RKO (cell line): ENCODE measurements around the gene HAPLN2.

Experiments used
- DNase-seq: peaks from one replicate; pipeline ENCODE4 v3.0.0-alpha.2; 2016; ENCODE audit warnings: low spot score

Gene HAPLN2

DNA sequence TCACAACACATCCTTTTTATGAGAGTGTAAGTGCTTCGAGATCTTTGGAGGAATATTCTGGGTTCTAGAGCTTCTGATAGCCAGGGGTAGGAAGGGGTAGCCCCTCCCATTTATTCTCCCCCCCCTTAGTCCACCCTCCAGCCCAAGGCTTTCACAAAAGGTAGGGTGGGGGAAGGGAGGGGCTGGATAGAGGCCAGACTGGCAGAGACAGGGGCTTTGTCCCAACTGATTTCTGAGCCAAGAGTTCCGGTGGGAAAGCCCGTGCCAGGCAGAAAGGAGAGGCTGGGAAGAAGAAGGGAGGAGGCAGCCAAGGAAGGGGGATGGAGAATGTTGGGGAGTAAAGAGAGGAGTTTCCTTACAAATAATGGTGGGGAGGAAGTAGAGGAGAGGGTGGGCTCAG, 25.8 kb downstream of the HAPLN2 start:
- DNase-seq, result no peak

DNA sequence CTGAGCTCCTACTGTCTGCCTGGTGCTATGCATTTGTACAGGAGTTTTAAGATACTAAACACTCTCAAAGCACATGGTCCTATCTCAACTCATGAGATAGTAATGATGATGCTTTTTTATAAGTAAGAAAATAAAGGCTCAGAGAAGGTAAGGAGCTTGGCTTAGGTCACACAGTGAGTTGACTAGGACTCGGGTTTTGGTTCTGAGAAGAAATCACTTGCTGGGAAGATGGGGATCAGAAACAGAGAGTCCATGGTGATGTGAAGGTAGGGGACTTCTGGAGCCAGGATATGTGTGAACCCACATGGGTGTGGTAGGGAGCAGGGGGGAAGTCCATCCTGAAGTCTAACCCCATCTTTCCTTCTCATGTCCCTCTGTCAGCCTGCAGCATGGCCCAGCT, 26.5 kb downstream of the HAPLN2 start:
- DNase-seq, result no peak

DNA sequence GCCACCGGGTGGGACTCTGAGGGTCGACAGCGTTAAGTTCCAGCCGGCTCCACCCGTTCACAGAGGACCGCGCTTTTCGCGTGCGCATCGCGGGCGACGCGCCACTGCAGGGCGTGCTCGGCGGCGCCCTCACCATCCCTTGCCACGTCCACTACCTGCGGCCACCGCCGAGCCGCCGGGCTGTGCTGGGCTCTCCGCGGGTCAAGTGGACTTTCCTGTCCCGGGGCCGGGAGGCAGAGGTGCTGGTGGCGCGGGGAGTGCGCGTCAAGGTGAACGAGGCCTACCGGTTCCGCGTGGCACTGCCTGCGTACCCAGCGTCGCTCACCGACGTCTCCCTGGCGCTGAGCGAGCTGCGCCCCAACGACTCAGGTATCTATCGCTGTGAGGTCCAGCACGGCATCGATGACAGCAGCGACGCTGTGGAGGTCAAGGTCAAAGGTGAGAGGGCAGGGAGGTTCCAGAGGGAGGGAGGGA, 27.6 kb downstream of the HAPLN2 start:
- no peak for DNase-seq

DNA sequence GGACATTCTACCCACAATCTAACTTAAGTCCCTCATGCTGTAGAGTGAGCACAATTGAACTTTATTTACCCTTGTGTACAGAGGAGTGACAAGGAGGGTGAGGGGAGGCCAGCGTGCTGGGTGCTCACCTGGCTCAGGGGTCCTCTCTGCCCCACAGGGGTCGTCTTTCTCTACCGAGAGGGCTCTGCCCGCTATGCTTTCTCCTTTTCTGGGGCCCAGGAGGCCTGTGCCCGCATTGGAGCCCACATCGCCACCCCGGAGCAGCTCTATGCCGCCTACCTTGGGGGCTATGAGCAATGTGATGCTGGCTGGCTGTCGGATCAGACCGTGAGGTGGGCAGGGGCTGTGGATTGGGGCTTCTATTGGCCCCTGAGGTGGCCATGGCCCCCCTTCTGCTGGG, 28.1 kb downstream of the HAPLN2 start:
- DNase-seq, result no peak

DNA sequence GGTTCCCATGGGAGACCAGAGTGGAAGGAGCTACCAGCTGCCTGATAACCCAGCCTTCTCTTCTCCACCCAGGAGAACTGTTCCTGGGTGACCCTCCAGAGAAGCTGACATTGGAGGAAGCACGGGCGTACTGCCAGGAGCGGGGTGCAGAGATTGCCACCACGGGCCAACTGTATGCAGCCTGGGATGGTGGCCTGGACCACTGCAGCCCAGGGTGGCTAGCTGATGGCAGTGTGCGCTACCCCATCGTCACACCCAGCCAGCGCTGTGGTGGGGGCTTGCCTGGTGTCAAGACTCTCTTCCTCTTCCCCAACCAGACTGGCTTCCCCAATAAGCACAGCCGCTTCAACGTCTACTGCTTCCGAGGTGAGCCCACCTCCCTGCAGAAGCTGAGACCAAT, 29.3 kb downstream of the HAPLN2 start:
- no peak for DNase-seq

DNA sequence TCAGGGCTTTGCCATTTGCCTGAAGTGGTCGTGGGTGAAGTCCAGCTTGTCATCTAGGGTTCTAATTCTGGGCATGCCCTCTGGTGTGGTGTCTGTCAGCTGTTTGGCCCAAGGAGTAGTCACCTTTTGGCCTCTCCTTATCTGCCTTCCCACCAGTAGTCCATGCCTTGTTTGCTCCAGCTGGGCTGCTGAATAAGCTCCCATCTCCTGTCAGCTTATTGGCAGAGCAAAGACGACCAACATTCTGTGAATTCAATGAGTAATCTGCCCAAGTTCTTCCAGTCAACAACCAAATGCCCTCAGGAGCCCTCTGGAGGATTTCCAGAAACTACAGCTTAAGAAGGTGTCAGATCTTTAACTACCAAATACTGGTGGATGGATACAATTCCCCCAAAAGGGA, 29.7 kb downstream of the HAPLN2 start:
- DNase-seq, result peak; percentile 80

DNA sequence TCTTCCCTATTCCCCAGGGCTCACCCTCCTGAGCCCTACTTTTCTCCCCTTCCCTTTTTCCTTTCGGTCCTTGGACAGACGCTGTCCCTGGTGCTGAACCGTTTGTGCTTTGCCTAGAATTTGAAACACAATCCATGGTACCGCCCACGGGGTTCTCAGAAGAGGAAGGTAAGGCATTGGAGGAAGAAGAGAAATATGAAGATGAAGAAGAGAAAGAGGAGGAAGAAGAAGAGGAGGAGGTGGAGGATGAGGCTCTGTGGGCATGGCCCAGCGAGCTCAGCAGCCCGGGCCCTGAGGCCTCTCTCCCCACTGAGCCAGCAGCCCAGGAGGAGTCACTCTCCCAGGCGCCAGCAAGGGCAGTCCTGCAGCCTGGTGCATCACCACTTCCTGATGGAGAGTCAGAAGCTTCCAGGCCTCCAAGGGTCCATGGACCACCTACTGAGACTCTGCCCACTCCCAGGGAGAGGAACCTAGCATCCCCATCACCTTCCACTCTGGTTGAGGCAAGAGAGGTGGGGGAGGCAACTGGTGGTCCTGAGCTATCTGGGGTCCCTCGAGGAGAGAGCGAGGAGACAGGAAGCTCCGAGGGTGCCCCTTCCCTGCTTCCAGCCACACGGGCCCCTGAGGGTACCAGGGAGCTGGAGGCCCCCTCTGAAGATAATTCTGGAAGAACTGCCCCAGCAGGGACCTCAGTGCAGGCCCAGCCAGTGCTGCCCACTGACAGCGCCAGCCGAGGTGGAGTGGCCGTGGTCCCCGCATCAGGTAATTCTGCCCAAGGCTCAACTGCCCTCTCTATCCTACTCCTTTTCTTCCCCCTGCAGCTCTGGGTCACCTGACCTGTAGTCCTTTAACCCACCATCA, 33.1 kb downstream of the HAPLN2 start:
- peak; percentile 32 for DNase-seq

DNA sequence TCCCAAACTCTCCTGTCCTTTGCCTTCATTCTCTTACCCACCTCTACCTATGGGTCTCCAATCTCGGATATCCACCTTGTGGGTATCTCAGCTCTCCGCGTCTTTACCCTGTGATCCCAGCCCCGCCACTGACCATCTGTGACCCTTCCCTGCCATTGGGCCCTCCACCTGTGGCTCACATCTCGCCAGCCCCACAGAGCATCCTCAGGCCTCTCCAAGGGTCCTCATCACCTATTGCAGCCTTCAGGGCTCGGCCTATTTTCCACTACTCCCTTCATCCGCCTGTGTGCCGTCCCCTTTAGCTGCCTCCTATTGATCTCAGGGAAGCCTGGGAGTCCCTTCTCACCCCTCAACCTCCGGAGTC, 33.8 kb downstream of the HAPLN2 start:
- no peak for DNase-seq

DNA sequence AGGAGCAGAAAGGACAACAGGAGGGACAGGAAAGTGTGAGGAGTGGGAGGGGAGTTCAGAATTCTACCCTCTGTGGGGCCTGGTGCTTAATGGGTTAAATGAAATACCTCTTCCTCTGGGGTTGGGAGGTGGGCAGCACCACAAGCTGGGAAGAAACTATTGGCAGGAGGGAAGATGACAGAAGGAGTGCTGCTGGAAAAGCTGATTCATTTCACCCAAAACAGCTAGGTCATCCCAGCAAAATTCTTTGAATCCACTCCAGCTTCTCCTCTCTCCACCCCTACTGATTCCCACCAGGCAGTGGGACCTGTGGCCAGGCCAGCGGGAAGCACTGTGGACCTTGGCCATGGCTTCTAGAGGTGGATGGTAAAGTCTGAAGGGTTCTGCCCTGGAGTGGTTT, 35.5 kb downstream of the HAPLN2 start:
- DNase-seq, result no peak

DNA sequence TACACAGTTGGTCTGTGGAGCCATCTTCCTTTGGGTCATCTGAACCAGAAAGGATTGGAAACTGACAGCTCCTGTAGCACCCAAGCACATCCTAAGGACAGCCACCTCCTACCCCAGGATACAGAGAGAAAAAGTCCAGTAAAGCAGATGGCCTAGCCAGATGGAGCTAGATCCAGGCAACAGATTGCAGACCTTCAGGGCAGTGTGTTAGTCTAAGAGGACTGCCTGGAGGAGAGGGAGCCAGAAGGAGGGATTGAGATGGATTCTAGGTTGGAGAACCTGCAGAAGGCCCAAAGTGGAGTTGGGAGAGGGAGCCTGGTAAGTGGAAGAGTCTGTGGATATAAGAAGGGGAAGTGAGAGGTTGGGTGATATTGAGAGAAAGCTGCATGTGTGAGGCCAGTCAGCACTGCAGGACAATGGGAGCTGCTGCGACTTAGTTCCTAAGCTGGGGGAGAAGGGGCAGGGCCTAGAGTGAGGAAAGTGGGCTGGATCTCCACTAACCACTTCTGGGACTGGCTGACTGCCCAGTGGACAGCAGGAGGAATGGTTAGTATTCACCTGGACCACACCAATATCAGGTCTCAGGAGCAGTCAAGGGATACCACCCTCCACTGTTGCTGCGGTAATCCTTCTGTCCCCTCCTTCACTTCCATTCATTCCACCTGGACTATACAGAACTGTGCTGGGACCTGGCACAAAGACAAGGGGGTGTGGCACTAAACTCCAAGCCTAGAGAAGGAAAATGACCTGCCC, 36.1 kb downstream of the HAPLN2 start:
- no peak for DNase-seq

DNA sequence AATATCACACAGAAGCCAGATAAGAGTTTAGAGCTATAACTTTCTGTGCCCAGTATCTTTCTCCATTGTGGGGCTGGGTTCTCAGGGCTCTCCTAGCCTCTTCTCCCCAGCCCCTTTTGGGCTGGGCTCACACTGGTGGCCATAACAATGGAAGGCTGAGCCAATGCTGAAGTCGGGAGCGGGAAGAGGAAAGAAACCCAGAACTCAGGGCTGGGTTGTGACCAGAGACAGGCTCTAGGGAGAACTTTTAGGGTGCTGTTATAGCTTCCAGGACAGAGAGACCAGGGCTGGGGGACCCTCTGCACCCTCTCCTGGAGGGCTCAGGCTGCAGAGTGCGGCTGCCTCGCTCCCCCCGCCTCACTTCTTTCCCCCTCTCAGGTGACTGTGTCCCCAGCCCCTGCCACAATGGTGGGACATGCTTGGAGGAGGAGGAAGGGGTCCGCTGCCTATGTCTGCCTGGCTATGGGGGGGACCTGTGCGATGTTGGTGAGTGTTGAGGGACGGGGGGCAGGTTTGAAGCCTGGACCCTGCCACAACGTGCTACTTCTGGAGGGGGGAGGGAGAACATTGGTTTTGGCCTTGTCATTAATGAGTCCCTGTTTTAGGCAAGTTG, 36.8 kb downstream of the HAPLN2 start:
- DNase-seq, result no peak

DNA sequence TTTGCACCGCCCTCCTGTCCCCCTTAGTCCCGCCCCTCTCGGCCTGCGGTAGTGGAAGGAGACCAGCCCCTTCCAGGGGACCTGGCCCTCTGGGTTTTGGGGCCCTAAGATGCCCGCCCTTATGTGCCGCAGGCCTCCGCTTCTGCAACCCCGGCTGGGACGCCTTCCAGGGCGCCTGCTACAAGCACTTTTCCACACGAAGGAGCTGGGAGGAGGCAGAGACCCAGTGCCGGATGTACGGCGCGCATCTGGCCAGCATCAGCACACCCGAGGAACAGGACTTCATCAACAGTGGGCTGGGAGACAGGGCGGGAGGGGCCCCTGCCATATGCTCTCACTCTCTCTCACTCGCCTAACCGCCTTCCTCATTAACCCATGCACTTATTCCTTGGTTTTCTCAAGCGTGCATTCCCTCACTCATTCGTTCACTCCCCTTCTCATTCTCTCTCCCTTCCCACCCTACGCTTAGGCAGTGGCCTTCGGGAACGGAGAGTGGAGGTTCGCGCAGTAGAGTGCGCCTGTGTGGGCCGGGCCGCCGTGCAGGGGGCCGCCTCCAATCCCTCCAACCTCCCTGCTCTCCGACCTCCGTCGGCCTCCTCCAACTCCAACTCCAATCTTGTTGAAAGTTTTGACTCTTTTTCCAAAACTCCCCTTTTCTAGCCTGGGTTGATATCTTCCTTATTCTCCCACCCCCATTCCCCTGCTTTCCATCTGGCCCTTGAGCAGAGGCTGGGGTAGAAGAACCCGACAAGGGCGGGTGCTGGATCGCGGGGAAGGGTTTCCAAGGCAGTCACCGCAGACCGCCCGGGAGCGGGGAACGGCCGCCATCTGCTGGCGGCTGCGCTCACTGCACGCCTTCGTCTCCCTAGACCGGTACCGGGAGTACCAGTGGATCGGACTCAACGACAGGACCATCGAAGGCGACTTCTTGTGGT, 37.9 kb downstream of the HAPLN2 start:
- DNase-seq, result peak; percentile 70

DNA sequence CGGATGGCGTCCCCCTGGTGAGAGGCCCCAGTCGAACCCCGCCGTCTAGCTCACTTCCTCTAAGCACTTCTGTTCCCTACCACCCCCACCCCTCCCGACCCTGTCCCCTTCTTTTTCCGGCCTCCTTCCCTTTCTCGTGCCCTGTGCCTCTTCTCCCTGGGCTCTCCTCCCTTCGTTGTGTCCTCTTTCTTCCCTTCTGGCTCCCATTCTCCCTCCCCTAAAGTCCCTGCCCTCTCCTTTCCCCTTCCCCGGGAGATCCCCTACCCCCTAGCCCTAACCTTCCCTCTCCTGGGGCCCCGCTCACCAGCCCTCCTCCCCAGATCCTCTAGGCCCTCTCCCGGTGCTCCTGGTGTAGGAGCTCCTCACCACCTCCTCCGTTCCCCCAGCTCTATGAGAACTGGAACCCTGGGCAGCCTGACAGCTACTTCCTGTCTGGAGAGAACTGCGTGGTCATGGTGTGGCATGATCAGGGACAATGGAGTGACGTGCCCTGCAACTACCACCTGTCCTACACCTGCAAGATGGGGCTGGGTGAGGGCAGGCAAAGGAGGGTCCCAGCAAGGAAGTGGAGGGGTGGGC, 38.6 kb downstream of the HAPLN2 start:
- peak; percentile 85 for DNase-seq

DNA sequence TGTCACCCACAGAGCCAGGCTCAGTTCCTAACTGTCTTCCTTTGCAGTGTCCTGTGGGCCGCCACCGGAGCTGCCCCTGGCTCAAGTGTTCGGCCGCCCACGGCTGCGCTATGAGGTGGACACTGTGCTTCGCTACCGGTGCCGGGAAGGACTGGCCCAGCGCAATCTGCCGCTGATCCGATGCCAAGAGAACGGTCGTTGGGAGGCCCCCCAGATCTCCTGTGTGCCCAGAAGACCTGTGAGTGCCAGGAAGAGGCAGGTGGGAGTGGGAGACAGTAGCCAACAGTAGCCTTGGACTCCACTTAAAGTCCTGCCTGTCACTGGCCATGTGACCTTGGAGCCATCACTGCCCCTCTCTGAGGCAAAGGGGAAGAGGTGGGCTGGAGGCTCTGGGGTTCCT, 39.3 kb downstream of the HAPLN2 start:
- peak; percentile 65 for DNase-seq

DNA sequence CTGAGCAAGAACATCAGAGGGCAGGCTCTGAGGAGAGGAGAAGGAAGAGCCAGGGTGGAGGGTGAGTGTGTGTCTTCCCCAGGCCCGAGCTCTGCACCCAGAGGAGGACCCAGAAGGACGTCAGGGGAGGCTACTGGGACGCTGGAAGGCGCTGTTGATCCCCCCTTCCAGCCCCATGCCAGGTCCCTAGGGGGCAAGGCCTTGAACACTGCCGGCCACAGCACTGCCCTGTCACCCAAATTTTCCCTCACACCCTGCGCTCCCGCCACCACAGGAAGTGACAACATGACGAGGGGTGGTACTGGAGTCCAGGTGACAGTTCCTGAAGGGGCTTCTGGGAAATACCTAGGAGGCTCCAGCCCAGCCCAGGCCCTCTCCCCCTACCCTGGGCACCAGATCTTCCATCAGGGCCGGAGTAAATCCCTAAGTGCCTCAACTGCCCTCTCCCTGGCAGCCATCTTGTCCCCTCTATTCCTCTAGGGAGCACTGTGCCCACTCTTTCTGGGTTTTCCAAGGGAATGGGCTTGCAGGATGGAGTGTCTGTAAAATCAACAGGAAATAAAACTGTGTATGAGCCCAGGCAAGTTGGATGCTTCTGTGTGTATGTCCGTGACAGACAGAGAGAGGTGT, 39.8 kb downstream of the HAPLN2 start:
- DNase-seq, result peak; percentile 75

DNA sequence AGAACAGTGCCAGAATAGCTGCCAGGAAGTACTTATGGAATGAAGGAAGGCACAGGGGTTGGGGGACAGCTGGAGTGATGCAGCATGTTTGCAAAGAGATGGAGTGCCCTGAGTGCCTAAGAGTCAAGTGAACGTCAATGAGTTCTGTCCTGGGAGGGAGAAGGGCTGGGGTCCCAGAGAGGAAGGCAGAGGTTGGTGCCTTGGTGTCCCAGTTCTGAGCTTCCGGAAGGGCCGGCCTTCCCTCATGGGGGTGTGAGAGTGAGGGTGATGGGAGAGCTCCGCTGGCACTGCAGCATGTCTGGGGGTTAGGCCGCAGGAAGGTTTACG, 40.4 kb downstream of the HAPLN2 start:
- peak; percentile 53 for DNase-seq

DNA sequence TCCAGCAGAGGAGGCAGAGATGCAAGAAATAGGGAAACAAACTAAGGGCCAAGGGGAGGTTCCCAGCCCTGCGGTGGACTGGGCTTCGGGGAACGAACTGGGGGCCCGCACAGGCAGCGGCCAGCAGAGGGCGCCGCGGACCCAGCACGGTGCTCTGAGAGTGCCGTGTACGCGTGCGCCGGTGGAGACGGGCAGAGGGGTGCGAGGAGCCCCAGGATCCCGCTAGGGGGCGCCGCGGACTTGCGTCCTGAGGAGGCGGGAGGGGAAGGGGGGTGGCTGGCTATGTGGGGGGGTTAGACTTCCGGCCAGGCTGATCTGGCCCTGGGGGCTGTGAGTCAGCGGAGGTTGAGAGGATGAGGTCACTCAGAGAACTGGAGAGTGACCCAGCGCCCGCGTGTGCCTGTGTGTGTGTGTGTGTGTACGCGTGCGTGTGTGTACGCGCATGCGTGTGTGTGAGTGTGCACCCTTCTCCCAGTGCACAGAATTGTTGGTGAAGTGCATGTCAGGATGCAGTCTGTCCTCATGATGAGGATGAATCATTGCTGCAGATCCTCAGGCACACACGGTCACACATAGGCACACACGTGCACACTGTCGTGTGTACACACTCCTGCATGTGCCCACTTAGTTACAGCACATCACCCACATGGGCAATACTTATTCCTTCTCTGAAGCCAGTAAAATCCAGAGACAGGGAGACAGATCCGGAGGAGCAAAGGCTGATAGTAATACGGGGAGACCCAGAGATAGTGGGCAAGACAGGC, 41.0 kb downstream of the HAPLN2 start:
- peak; percentile 98 for DNase-seq

DNA sequence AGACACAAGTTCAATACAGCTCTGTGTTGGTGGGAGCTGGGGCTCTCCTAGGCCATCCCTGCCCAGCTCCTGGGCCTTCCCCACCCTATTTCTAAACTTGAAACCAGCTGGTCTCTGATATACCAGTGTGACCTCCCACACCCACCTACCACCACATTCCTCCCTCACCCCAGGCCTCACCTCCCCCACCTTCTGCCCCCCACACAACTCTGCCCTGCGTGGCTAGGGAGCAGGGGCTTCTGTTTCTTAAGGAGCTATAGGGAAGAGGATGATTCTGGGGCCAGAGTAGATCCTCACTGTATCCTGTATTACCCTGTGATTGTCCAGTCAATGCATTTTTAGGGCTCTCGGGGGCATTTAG, 41.5 kb downstream of the HAPLN2 start:
- no peak for DNase-seq

DNA sequence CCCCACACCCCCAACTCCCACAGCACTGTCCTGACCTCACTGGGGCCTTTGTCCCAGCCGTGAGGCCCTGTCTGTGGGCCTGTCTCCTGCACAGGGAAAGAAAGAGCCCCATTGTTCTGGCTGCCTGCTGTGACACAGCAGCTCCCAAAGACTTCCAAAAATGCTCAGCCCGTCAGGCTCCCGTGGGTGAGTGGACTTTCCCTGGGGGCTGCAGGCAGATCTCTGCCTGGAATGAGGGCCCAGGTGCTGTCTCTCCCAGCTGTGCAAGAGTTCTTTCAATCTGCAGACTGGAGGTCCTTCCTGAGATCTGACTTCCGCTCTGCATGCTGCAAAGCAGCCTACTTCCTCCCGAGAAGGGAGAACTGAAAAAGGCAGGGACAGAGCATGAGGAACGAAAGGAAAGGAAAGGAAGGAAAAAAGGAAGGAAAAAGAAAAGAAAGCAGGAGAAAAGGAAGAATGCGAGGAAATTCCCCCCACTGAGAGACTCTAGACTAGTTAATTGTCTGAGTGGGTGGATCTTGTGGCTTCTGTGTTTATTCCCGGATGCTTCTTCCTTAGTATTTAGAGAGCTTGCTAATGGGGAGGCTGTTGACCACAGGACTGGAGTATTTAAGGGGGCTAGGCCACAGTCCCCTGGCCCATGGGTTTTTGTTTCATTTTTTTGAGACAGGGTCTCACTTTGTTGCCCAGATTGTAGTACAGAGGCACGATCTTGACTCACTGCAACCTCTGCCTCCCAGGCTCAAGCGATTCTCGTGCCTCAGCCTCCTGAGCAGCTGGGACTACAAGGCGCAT, 43.0 kb downstream of the HAPLN2 start:
- no peak for DNase-seq

DNA sequence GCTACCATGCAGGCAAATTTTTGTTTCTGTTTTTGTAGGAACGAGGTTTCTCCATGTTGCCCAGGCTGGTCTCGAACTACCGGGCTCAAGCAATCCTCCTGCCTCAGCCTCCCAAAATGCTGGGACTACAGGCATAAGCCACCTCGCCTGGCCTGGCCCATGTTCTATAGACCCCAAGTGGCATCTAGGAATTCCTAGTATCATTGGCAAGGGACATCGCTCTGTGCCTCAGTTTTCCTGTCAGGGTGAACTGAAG, 43.5 kb downstream of the HAPLN2 start:
- no peak for DNase-seq
